Activated B cell treated with CpG ODN at 0.5 μM for 24 hours (primary cell): ENCODE data around the gene CLCC1. TPM values are rescaled to one million over a fixed set of nuclear protein-coding genes. Genes with fewer than 3 reads are reported as not detected.
A peak's percentile ranks its signal among the peaks of the same experiment; 100 is the strongest.
"Not testable (repeated sequence)": the region's sequence is repeated elsewhere in the genome, so short reads cannot be mapped to it uniquely, and the experiment has no call there.

Experiments used
- ATAC-seq: fragments of 200-7000 bp; cut with Tn5 transposase; one replicate; pipeline ENCODE4 v1.10.0; 2021; ENCODE audit warnings: low read depth, mild to moderate bottlenecking, moderate library complexity
- CTCF ChIA-PET: fragments of 350-600 bp; sonication (Branson Sonifier 250); formaldehyde crosslinking; loops from one replicate; lab custom pipeline; 2021; ENCODE audit warnings: antibody characterized with exemption; lab: Charles Lee
- POLR2A ChIA-PET: fragments of 350-600 bp; sonication (Branson Sonifier 250); formaldehyde crosslinking; loops from one replicate; lab custom pipeline; 2021; ENCODE audit warnings: antibody characterized with exemption; lab: Charles Lee
- DNase-seq: peaks from one replicate; pipeline ENCODE4 v3.0.0; 2022
- H3K27ac Mint-ChIP-seq: one replicate; pipeline ENCODE4 v1.8.0; 2020; ENCODE audit warnings: mixed read lengths
- H3K27me3 Mint-ChIP-seq: one replicate; pipeline ENCODE4 v1.8.0; 2021; ENCODE audit warnings: mixed read lengths
- H3K36me3 Mint-ChIP-seq: one replicate; pipeline ENCODE4 v1.8.0; 2021; ENCODE audit warnings: low read depth, mixed read lengths
- H3K4me1 Mint-ChIP-seq: one replicate; pipeline ENCODE4 v1.8.0; 2021; ENCODE audit warnings: mixed read lengths
- H3K4me3 Mint-ChIP-seq: one replicate; pipeline ENCODE4 v1.8.0; 2020; ENCODE audit warnings: mild to moderate bottlenecking, mixed read lengths
- H3K9me3 Mint-ChIP-seq: one replicate; pipeline ENCODE4 v1.8.0; 2020; ENCODE audit warnings: mixed read lengths
- intact Hi-C: fragments of 100-400 bp; cut with micrococcal nuclease; formaldehyde crosslinking; loops from one replicate; pipeline ENCODE4 v1.15.1; 2024
- total RNA-seq: library from RNA; stranded (reverse); gene quantifications from 2 replicates; pipeline ENCODE4 v1.2.3, GENCODE V29; 2022
- TF ChIP-seq, protein P1 (sequence below): fragments of 200-600 bp; IDR thresholded peaks from one replicate; pipeline ENCODE4 v1.8.0; 2022; ENCODE audit warnings: antibody characterized with exemption, mild to moderate bottlenecking

Gene CLCC1
- 19.5 and 28.3 TPM in 2 replicates for total RNA-seq

DNA sequence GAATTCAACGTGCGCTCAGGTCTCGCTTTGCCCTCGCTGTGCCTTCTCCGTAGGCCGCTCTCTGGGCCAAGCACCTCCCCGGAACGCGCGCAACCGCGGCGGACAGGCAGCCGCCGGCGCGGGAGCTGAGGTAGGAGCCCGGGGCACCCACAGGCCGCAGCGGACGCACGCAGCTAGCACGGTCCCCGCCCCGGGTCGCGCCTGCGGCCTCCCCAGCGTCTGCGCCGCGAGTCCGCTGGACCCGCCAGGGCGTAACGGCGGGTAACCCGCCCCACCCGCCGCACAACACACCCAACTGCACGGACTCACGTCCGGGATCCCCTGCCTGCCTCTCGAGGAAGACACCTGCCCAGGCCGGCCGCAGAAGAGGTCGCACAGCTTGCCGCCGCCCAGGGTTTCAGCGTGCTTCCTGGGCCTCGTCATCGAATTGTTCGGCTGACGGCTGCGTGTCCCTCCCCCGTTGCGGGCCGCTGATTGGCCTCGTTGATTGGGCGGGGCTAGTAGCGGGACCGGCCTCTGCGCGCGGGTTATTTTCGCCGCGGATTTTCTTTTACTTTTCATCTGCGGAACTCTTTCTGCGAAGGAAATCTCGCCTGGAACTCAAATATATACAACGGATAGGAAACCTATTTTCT, at the start of gene CLCC1:
TSS of gene CLCC1 (minus strand) at position 433 of the 635 bp plus-strand sequence. CDS start 13,047 bp downstream, outside the sequence.
- Mint-ChIP-seq H3K27me3 (no peaks in the 10 kb centered on the region), H3K27ac (peak within 1 kb of the TSS; percentile 91), H3K4me3 (peak within 1 kb of the TSS; percentile 88), H3K4me1 (peaks cover 35% of the 10 kb centered on the region), H3K9me3 (no peaks in the 10 kb centered on the region), H3K36me3 (peaks cover 13% of the 10 kb centered on the region)
- peak; percentile 94 for ATAC-seq
- POLR2A ChIA-PET = interaction anchor here (0.6 to 3.1 kb wide), 15 partner anchors 15 to 1660 kb away, joined by 3 to 40 read pairs (median 5); partner anchors contain the start of genes GNAI3, PRPF38B, SARS1 and SLC25A24
- intact Hi-C loops = loop anchor here (1.0 to 5.0 kb wide), 11 partner anchors 79 to 1374 kb away; partner anchors contain the start of genes GPSM2, HENMT1, PRPF38B and PSMA5
- CTCF ChIA-PET = interaction anchor here (1.0 to 1.3 kb wide), 2 partner anchors 137 to 149 kb away, joined by 4 to 5 read pairs; a partner anchor contains a TSS
- DNase-seq = peak; percentile 84
- TF ChIP-seq, protein P1, sequence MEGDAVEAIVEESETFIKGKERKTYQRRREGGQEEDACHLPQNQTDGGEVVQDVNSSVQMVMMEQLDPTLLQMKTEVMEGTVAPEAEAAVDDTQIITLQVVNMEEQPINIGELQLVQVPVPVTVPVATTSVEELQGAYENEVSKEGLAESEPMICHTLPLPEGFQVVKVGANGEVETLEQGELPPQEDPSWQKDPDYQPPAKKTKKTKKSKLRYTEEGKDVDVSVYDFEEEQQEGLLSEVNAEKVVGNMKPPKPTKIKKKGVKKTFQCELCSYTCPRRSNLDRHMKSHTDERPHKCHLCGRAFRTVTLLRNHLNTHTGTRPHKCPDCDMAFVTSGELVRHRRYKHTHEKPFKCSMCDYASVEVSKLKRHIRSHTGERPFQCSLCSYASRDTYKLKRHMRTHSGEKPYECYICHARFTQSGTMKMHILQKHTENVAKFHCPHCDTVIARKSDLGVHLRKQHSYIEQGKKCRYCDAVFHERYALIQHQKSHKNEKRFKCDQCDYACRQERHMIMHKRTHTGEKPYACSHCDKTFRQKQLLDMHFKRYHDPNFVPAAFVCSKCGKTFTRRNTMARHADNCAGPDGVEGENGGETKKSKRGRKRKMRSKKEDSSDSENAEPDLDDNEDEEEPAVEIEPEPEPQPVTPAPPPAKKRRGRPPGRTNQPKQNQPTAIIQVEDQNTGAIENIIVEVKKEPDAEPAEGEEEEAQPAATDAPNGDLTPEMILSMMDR = no peak

- H3K9me3 Mint-ChIP-seq = no peaks in the 10 kb centered on the region
- ChIA-PET CTCF (no interaction called here), POLR2A (no interaction called here)
- no peak for DNase-seq
- TF ChIP-seq, protein P1 = no peak
- intact Hi-C loops = no loop called here
- H3K27me3 Mint-ChIP-seq = no peaks in the 10 kb centered on the region
- no peak for ATAC-seq
- no peak overlapping the region for H3K4me3 Mint-ChIP-seq
- H3K36me3 Mint-ChIP-seq = peaks cover 46% of the 10 kb centered on the region
- no peak overlapping the region for H3K27ac Mint-ChIP-seq
- H3K4me1 Mint-ChIP-seq = no peaks in the 10 kb centered on the region
These were observed 48.1 kb upstream of the CLCC1 start for GRCh38 chr1:109011335-109011734.

- H3K27ac Mint-ChIP-seq, H3K4me3 Mint-ChIP-seq, ATAC-seq, H3K4me1 Mint-ChIP-seq, CTCF ChIA-PET, DNase-seq, H3K9me3 Mint-ChIP-seq, H3K27me3 Mint-ChIP-seq, intact Hi-C loops: not testable (repeated sequence)
- H3K36me3 Mint-ChIP-seq = peaks cover 51% of the 10 kb centered on the region
- POLR2A ChIA-PET = interaction anchor here (0.5 kb wide), 1 partner anchor 103 kb away, joined by 4 read pairs; no protein-coding TSS in a partner anchor
These were observed 33.3 kb upstream of the CLCC1 start for GRCh38 chr1:108996622-108997021.

DNA sequence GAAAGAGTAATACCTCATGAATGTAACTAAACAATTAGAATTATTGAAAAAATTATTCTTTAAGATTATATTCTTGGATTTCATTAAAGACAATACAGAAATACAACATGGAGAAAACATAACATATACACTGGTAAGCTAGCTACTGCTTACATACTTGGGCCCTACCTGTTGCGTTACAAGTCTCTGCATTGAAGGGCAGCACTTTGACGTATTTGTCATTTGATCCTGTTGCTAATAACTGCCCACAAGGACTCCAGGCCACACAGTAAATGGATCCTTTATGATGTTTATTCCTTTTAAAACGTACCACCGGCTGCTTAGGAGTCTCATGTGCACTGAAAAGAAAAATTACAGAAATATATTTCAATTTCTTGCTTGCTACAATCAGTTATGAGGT, 19.8 kb upstream of the CLCC1 start:
- ChIA-PET CTCF (no interaction called here), POLR2A (no interaction called here)
- Mint-ChIP-seq H3K27ac (no peak overlapping the region), H3K36me3 (peaks cover 46% of the 10 kb centered on the region), H3K4me3 (no peak overlapping the region), H3K9me3 (no peaks in the 10 kb centered on the region), H3K27me3 (no peaks in the 10 kb centered on the region), H3K4me1 (no peaks in the 10 kb centered on the region)
- intact Hi-C loops = no loop called here
- no peak for ATAC-seq
- no peak for DNase-seq
- TF ChIP-seq, protein P1 = no peak

DNA sequence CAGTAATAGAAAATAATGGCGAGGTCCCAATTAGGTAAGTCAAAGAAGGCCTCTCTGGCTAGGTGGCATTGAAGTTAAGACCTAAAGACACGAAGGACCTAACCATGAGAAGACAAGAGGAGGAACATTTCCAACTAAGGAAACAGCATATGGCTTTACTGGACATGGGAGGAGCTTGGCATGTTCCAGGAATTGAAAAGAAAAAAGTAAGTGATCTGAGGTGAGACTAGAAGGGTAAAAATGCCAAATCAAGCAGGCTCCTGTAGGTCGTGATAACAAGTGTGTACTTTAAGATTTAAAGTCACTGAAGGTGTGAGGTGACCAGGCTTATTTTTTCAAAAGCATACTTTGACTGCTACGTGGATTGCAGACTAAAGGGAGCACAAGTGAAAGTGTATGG, 13.4 kb upstream of the CLCC1 start:
- no peaks in the 10 kb centered on the region for H3K4me1 Mint-ChIP-seq

More for the DNA sequence above, 13.4 kb upstream of the CLCC1 start:
- POLR2A ChIA-PET = no interaction called here
- Mint-ChIP-seq H3K36me3 (peaks cover 60% of the 10 kb centered on the region), H3K27me3 (no peaks in the 10 kb centered on the region), H3K9me3 (no peaks in the 10 kb centered on the region), H3K4me3 (no peak overlapping the region), H3K27ac (no peak overlapping the region)
- TF ChIP-seq, protein P1 = no peak
- intact Hi-C loops = no loop called here
- DNase-seq (no peak), ATAC-seq (no peak)
- CTCF ChIA-PET = no interaction called here
